ENCODE results near the gene EFNA5. TPM values are rescaled to one million over a fixed set of nuclear protein-coding genes. Genes with fewer than 3 reads are reported as not detected.

EFNA5 gene
- 6.2 and 11.1 TPM in 2 replicates for total RNA-seq

GRCh38 chr5:107670932-107671741 is at the start of gene EFNA5:
Gene EFNA5, minus strand, starts transcription at chr5:107670937.

